OCI-LY3 (cell line): ENCODE data around the gene EHMT1.

Source experiments
- H2AFZ ChIP-seq: fragments of 200-600, 300-600 bp; shearing (Covaris generic); 2 replicates; pipeline ENCODE4 v1.6.0; 2014; ENCODE audit warnings: antibody characterized with exemption, low read depth, low read length
- H3K27ac ChIP-seq: fragments of 200-600, 300-600 bp; sonication (generic); 2 replicates; pipeline ENCODE4 v1.5.1; 2014; ENCODE audit warnings: mild to moderate bottlenecking, low read length, moderate library complexity, mixed read lengths
- H3K27me3 ChIP-seq: fragments of 200-600, 300-600 bp; sonication (generic); 2 replicates; pipeline ENCODE4 v1.6.1; 2014; ENCODE audit warnings: low read depth, low read length, mixed read lengths
- H3K36me3 ChIP-seq: fragments of 200-600, 300-600 bp; sonication (generic); replicated peaks from 2 replicates; pipeline ENCODE3; 2014; ENCODE audit warnings: low read depth, low read length, mixed read lengths
- H3K4me1 ChIP-seq: fragments of 300-600, 200-600 bp; sonication (generic); 2 replicates; pipeline ENCODE4 v1.6.1; 2014; ENCODE audit warnings: low read length, mixed read lengths
- H3K4me2 ChIP-seq: fragments of 200-600, 300-600 bp; sonication (generic); 2 replicates; pipeline ENCODE4 v1.6.1; 2014; ENCODE audit warnings: low read length, mixed read lengths
- H3K4me3 ChIP-seq: fragments of 300-600, 200-600 bp; sonication (generic); 2 replicates; pipeline ENCODE4 v1.5.1; 2014; ENCODE audit warnings: antibody characterized with exemption, mild to moderate bottlenecking, low read length, moderate library complexity
- H3K79me2 ChIP-seq: fragments of 300-600, 200-600 bp; shearing (Covaris generic); 2 replicates; pipeline ENCODE4 v1.6.1; 2014; ENCODE audit warnings: mild to moderate bottlenecking, low read length, mixed read lengths
- H3K9ac ChIP-seq: fragments of 300-600, 200-600 bp; shearing (Covaris generic); 2 replicates; pipeline ENCODE4 v1.6.0; 2014; ENCODE audit warnings: mild to moderate bottlenecking, low read length, moderate library complexity
- H3K9me3 ChIP-seq: fragments of 200-600, 300-600 bp; shearing (Covaris generic); 2 replicates; pipeline ENCODE4 v1.6.1; 2014; ENCODE audit warnings: low read length, mixed read lengths; ENCODE audit not compliant: insufficient read depth
- H4K20me1 ChIP-seq: fragments of 200-600, 300-600 bp; sonication (generic); 2 replicates; pipeline ENCODE4 v1.6.1; 2016; ENCODE audit warnings: low read length, mixed read lengths; ENCODE audit not compliant: insufficient read depth
- CTCF ChIP-seq: fragments of 200-600, 300-600 bp; sonication (generic); IDR thresholded peaks from 2 replicates; pipeline ENCODE4 v1.5.1; 2014; ENCODE audit warnings: antibody characterized with exemption, low read length, low read depth
- EZH2phosphoT487 ChIP-seq: fragments of 200-600 bp; shearing (Covaris generic); IDR thresholded peaks from 2 replicates; pipeline ENCODE4 v1.6.1; 2018; ENCODE audit warnings: antibody characterized with exemption, mixed run types, low read depth

Gene EHMT1

DNA sequence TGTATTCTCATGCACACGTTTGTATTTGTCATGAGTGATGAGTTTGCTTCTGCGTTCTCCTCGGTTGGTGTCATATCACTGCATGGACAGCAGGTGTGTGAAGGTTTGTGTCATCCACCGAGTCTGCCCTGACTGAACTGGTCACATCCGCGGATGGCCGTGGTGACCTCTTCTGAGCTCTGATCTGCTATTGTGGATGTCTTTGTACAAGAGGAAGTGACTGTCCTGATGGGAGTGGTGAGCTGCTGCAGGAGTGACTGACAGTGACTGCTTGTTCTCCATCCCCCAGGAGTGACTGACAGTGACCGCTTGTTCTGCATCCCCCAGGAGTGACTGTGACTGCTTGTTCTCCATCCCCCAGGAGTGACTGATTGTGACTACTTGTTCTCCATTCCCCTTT, 69.9 kb downstream of the EHMT1 start:
- H3K4me3 ChIP-seq: no peak overlapping the region
- TF ChIP-seq CTCF: no peak
- TF ChIP-seq EZH2phosphoT487: no peak
- H4K20me1 ChIP-seq: peaks cover 36% of the 10 kb centered on the region
- peaks cover 95% of the 10 kb centered on the region for H3K79me2 ChIP-seq
- no peak overlapping the region for H3K9ac ChIP-seq
- no peaks in the 10 kb centered on the region for H3K9me3 ChIP-seq
- H3K27me3 ChIP-seq: no peaks in the 10 kb centered on the region
- no peak overlapping the region for H3K4me2 ChIP-seq
- H2AFZ ChIP-seq: no peak overlapping the region
- H3K36me3 ChIP-seq: peaks cover 10% of the 10 kb centered on the region
- H3K27ac ChIP-seq: no peak overlapping the region
- no peaks in the 10 kb centered on the region for H3K4me1 ChIP-seq

GRCh38 chr9:137689745-137690529, 71.1 kb downstream of the EHMT1 start:
- Histone ChIP-seq H3K9me3 (no peaks in the 10 kb centered on the region), H3K4me1 (no peaks in the 10 kb centered on the region)

GRCh38 chr9:137690930-137691645, 72.3 kb downstream of the EHMT1 start:
- peaks cover 4% of the 10 kb centered on the region for H3K36me3 ChIP-seq
- H2AFZ ChIP-seq: no peak overlapping the region
- H3K9me3 ChIP-seq: no peaks in the 10 kb centered on the region
- H3K4me3 ChIP-seq: no peak overlapping the region
- no peak overlapping the region for H3K9ac ChIP-seq
- no peak overlapping the region for H3K27ac ChIP-seq
- H3K27me3 ChIP-seq: no peaks in the 10 kb centered on the region
- peaks cover 90% of the 10 kb centered on the region for H3K79me2 ChIP-seq
- no peaks in the 10 kb centered on the region for H3K4me1 ChIP-seq
- no peak overlapping the region for H3K4me2 ChIP-seq
- TF ChIP-seq CTCF (no peak), EZH2phosphoT487 (no peak)
- peaks cover 40% of the 10 kb centered on the region for H4K20me1 ChIP-seq

More at GRCh38 chr9:137689745-137690529, 71.1 kb downstream of the EHMT1 start:
- Histone ChIP-seq H3K36me3 (peaks cover 10% of the 10 kb centered on the region), H3K4me2 (no peak overlapping the region), H3K27ac (no peak overlapping the region), H2AFZ (no peak overlapping the region), H3K79me2 (peaks cover 92% of the 10 kb centered on the region), H3K4me3 (no peak overlapping the region), H3K9ac (no peak overlapping the region), H3K27me3 (no peaks in the 10 kb centered on the region), H4K20me1 (peaks cover 36% of the 10 kb centered on the region)
- no peak for TF ChIP-seq EZH2phosphoT487
- TF ChIP-seq CTCF: no peak

- Histone ChIP-seq H3K9me3 (no peaks in the 10 kb centered on the region), H3K4me3 (no peak overlapping the region), H3K4me1 (no peaks in the 10 kb centered on the region), H3K9ac (no peak overlapping the region), H3K27me3 (no peaks in the 10 kb centered on the region), H3K4me2 (no peak overlapping the region), H3K36me3 (peaks cover 4% of the 10 kb centered on the region), H4K20me1 (peaks cover 47% of the 10 kb centered on the region), H2AFZ (no peak overlapping the region), H3K79me2 (peaks cover 90% of the 10 kb centered on the region), H3K27ac (no peak overlapping the region)
- no peak for TF ChIP-seq EZH2phosphoT487
- TF ChIP-seq CTCF: no peak
Measured at GRCh38 chr9:137691646-137692351, 73.0 kb downstream of the EHMT1 start.
